Activated CD4-positive, alpha-beta T cell treated with anti-CD3 and anti-CD28 coated beads, Interleukin-2, amount 50 U/mL, for 16 hours (primary cell): ENCODE results near the gene ETHE1.

ENCODE experiments used
- DNase-seq: peaks from one replicate; pipeline ENCODE4 v3.0.0-alpha.2; 2020

ETHE1 gene, protein sequence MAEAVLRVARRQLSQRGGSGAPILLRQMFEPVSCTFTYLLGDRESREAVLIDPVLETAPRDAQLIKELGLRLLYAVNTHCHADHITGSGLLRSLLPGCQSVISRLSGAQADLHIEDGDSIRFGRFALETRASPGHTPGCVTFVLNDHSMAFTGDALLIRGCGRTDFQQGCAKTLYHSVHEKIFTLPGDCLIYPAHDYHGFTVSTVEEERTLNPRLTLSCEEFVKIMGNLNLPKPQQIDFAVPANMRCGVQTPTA

DNA sequence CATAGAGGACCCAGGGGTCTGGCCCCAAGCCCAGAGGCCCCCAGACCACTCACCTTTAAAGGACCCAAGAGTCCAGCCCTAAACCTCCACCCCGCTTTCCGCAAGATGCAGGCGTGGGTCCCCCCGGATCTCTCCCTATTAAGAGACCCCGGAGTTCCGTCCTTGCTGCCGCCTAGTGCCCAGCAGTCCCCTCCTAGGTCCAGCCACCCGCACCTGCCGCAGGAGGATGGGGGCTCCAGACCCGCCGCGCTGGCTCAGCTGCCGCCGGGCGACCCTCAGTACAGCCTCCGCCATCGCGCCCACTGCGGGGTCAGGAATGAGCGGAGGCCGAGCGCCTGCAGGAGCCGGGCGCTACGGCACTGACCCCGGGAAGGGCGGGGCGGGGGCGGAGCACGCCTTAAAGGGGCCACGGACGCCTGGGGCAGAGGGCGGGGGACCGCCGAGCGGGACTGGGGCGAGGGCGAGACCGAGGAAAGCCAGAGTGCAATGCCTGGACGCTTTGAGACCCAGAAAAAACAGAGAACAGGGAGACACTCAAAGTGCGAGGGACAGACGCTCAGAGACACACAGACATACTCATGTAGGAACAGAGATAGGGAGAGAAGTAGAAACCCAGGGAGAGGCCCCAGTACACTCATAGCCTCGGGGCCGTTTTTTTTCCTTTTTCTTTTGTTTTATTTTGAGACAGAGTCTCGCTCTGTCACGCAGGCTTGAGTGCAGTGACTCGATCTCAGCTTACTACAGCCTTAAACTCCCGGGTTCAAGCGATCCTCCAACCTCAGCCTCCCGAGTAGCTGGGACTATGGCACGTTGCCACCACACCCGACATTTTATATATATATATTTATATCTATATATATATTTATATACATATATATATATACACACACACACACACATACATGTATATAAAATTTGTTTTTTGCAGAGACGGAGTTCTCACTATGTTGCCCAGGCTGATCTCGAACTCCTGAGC, at the start of gene ETHE1:
Gene ETHE1 (minus strand): TSS at position 318 of the 976 bp plus-strand sequence. CDS start 24 bp downstream, at position 294.
- DNase-seq = peak; percentile 82

DNA sequence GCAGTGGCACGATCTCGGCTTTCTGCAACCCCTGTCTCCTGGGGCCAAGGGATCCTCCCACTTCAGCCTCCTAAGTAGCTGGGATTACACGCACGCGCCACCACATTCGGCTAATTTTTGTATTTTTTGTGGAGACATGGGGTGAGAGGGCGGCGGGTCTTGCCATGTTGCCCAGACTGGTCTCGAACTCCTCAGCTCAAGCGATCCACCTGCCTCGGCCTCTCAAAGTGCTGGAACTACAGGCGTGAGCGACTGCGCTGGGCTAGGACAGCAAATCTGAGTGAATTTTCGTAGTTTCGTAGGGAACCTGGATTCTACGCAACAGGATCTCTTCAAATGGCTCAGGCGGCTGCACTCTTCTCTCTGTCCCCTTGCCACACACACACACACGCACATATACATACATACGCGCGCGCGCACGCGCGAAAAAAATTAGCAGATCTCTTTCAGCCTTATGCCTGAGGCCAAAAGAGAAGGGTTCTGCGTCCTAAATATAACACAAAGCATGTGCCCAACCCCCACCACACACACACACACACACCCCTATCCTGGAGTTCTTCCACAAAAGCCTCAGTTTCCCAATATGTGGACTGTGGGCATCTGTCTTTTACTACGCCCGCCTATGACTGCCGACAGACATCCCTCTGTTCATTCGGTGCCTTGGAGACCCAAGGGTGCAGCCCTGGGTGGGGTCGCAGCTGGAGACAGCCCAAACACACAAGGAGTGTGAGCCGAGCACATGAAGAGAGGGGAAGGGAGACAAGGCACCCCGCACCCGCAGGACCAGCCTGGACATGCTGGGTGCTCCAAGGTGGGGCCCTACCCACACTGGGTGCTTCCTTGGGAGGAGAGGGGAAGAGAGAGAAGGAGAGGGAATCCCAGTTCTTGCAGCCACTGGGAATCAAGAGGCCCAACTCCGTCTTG, 49.2 kb upstream of the ETHE1 start:
- no peak for DNase-seq

DNA sequence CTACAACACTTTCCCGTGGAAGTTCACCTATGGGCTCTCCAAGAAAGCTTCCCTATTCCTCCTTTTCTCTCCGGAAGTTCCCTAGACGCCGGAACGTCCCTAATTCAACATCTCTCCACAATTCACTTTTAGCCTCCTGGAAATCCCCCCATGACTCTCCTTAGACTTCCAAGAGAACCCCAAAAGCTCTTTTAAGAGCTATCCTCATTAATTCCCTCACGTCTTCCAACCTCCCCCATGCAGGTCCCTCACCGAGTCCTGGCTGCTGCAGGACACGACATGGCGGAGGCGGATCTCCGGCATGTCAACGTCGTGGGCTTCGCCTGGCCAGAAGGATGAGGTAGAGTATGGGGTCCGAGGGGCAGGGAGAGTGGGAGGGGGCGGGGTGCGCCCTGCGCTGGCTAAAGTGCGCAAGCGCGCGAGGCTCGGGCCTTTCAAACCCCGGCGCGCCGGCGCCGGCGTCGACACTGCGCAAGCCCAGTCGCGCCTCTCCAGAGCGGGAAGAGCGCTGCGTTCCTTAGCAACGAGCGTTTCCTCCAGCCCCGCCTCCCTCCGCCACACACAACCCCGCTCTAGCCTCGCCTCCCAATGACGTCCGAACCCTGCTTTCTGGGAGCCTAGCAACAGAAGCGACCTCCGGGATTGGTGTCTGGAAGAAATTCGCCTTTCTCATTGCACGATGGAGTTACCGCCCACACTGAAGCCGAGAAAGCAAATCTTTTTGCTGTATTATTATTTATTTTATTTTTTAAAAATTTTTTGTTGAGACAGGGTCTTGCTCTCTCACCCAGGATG, 48.4 kb upstream of the ETHE1 start, which contains the start of the genes PINLYP and XRCC1:
Gene PINLYP (plus strand): TSS at position 646 of the 795 bp plus-strand sequence. CDS start 1,391 bp downstream, outside the sequence.
Gene XRCC1 (minus strand): TSS at position 372 of the 795 bp plus-strand sequence. CDS start 69 bp downstream, at position 303.
- peak; percentile 98 for DNase-seq

DNA sequence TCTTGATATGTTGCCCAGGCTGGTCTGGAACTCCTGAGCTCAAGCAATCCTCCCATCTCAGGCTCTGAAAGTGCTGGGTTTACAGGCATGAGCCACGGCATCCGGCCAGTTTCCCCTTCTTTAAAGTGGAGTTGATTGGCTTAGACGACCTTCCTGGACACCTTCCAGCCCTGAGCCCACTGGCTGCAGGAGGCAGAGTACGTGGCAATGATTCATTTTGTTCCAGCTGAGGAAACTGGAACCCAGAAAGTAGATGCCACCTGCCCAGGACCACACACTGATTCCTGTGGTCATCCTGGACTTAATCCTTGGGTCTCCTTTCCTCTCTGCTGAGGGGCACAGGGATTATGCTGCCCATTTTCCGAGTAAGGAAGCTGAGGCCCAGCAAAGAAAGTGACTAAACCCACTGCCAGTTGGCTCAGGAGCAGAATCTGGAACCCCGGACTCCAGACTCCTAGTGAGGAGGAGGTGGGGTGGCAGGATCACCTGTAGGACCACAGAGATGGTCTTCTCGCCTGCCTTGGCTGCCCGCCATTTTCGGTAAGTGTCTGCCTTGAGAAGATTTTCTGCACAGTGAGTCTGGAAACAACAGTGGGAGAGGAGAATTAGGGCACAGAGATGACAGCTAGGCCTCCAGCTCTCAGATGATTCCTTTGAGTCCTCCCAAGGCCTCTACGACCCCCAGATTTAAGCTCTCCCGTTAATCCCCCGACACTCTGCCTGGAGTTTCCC, 47.6 kb upstream of the ETHE1 start:
- no peak for DNase-seq

DNA sequence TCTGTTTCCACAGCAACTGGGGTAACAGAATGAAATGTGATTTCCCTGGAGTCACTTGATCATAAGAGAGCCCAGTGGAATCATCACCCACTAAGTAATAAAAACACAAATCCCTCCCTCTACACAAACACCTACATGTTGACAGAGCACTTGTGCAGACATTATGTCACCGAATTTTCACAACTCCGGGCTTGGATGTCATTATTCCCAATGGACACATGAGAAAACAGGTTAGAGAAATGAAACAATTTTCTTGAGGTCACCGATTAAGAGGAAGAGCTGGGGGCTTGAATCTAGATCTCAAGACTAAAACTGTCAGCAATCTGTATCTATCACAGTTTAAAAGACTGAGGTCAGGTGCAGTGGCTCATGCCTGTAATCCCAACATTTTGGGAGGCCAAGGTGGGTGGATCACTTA, 45.2 kb upstream of the ETHE1 start:
- no peak for DNase-seq

DNA sequence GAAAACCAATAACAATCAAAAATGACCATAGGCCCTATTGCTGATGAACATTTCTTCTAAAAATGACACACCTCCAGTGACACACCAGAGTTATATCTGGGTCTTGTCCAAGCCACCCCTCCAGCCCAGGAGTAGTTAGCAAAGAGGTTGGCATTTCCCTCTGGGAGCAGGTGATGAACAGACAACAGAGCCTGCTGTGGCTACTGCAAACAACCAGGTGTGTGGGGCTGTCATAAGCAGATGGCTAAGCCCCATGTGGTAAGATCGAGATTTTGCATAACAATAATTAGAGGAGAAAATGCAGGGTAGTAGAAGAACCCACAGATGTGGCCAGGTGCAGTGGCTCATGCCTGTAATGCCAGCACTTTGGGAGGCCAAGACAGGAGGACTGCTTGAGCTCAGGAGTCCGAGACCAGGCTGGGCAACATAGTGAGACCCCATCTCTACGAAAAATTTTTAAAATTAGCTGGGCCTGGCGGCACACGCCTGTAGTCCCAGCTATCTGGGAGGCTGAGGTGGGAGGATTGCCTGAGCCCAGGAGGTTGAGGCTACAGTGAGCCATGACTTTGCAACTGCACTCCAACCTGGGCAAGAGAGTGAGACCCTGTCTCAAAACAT, 43.3 kb upstream of the ETHE1 start:
- DNase-seq = no peak

DNA sequence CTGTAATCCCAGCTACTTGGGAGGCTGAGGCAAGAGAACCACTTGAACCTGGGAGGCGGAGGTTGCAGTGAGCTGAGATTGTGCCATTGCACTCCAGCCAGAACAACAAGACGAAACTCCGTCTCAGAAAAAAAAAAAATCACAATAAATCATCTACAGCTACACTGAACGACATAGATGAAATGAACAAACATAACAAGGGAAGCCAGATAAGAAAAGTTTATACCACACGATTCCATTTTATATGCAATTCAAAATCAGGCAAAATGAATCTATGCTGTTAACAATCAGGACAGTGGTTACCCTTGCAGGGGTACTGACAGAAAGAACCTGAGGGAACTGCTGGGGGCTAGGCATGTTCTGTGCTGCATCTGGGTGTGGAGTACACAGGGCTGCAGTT, 42.7 kb upstream of the ETHE1 start:
- DNase-seq = no peak

DNA sequence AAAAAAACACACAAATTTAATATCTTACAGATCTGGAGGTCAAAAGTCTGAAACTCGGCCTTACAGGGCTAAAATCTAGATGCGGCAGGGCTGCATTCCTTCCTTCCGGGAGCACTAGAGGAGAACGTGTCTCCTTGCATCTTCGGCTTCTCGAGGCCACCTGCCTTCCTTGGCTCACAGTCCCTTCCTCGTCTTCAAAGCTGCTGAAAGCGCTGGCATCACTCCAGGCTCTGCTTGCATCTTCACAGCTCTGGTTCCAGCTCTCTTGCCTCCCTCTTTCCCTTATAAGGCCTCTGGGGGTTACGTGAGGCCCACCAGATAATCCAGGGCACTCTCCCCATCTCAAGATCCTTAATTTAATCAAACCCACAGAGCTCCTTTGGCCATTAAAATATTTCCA, 37.8 kb upstream of the ETHE1 start:
- DNase-seq = no peak

DNA sequence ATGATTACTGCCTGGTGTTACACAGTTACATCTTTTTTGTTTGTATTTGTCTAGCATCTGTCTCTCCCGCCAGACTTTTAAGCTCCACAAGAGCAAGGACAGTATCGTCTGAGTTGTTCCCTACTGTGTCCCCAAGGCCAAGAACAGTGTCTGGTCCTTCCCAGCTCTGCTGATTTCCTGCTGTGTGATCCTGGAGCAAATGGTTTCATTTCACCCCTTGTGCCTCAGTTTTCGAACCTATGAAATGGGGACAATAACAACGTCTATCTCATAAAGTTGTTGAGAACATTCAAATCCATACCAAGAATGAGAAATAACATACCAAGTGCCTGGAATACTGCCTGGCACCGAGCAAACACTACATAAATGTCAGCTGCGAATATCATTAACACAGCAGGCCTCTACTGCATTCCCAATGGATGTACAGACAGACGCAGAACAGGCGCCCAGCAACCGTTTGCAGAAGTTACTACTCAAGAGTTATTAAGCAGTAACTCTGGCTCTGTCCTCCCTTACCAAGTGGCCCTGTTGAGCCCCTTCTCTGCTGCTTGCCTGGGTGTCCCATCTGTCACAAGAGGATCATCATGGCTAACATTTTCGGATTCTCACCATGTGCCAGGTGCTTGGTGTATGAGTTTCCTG, 36.9 kb upstream of the ETHE1 start:
- DNase-seq = no peak

DNA sequence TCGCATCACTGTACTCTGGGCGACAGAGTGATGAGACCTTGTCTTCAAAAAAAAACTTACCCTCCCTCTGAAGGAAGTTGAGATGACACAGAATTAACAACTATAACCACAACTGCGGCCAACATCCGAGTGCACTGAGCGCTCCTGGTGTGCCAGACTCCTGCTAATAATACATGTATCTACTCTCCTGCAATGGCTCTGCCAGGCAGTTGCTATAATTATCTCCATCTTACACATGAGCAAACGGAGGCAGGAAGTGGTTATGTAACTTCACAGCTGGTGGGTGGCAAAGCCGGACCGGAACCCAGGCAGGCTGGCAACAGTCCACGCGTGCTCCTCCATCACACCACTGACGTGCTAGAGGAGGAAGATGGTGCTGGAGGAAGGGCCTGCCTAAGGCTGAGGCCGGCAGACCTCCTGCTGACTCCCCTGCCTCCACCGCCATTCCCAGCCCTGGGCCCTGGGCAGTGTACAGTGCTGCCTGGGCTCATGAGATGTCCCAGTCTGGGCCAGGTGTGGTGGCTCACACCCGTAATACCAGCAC, 35.8 kb upstream of the ETHE1 start:
- peak; percentile 92 for DNase-seq

DNA sequence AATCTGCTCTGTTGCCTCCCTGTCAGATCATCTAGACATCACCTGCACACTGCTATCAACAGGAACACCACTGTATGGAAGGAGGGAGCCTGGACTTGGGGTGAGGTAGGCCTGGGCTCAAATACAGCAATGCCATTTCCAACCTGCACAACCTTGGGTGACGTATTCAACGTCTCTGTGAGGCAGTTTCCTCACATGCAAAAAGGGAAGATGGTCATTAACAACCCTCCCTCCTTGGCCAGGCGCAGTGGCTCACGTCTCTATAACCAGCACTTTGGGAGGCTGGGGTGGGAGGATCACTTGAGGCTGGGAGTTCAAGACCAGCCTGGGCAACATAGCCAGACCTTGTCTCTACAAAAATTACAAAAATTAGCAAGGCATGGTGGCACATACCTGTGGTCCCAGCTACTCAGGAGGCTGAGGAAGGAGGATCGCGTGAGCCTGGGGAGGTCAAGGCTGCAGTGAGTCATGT, 35.3 kb upstream of the ETHE1 start:
- DNase-seq = no peak

DNA sequence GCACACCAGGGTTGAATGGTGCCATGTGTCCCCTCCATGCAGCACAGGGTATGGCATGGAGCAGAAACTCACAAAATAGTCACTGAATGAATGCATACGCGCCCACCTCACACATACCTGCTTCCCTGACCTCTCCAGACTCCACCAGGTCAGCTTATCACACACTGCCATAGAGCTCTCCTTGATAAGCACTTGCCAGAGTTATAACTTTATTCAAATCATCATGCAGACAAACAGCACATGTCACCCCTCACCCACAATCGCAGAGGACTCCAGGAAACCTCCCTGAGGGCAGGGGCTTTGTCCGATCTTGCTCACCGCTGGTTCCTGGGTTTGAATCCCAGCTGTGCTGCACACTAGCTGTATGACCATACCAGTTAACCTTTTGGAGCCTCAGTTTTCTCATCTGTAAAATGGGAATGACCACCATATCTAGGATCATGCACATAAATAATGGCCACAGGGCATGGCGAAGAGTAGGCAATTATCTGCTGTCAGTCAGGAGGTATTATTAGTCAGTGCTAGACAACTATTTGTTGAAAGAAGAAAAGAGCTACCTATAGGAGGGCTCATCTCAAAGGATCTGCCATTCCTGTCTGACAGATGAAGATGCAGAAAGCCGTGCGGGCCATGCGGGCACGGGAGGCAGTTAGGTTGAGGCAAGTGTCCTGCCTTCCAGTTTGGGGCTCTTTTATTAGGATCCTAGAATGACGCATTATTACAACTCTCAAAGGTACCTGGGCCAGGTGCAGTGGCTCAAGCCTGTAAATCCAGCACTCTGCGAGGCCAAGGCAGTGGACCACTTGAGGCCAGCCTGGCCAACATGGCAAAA, 34.4 kb upstream of the ETHE1 start:
- no peak for DNase-seq

DNA sequence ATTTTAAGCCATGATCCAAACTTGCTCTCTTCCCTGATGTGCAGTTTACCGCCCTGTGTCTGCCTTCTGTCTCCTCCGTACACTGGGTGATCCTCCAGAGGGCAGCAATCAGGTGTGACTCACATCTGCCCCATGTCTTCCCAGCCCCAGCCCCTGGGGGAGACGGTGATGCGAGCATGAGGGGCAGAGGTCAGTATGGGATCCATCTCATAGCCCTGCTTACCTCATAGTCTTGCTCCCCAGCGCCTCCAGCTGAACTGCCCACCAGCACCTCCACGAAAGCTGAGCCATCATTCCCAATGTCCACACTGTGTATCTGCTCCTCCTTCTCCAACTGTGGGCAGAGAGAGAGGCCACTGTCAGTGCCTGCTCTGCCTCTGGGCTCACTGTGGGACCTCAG, 33.7 kb upstream of the ETHE1 start:
- DNase-seq = no peak

DNA sequence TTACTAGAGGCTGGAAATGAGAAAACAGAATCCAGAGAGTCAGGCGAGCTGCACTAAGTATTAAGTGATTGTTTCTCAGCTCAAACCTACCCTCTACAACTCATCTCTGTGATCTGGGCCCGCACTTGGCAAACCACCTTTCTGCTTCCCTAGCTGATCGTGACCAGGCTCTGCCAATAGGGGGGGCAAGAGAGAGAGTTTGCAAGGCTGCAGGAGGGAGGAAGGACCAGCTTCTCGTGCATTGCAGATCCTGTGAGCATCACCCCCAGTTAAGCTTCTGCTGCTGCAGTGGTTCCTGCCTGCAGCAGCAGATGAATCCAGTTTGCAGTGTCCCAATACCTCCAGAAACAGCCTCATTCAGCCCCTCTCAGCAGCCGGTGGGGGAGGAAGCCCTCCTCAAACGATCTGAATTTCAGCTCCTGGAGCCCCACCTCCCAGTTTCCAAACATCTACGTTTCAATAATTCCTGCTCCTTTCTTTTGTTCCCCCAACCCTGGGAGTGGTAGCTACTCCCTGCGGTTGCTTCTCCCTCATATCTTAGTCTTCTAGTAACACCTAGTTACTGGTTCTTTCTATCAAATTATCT, 28.3 kb upstream of the ETHE1 start:
- peak; percentile 86 for DNase-seq

DNA sequence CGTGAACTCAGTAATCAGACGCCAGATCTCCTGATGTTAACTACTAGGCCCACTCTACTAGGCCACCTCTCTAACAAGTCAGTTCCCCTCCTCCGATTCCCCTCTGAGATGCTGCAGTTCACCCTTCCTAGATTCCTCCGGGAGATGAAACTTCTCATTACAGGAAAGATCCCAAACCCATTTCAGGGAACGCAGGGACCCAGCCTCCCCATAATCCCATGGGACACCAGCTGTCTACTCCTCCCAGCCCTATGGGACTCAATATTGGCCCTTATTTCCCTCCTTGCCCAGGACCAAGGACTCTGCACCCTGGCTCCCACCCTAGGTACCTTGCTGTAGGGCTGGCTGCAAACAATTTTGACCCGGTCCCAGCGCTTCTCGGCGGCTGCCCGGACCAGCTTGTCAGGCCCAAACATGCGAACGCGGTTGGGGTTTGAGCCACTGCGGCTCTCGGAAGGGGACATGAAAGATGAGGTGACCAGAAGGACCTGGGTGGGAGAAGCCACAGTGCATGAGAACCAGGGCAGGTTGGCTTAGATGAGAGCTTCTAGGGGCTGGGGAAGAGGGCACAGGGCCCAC, 27.4 kb upstream of the ETHE1 start:
- no peak for DNase-seq

DNA sequence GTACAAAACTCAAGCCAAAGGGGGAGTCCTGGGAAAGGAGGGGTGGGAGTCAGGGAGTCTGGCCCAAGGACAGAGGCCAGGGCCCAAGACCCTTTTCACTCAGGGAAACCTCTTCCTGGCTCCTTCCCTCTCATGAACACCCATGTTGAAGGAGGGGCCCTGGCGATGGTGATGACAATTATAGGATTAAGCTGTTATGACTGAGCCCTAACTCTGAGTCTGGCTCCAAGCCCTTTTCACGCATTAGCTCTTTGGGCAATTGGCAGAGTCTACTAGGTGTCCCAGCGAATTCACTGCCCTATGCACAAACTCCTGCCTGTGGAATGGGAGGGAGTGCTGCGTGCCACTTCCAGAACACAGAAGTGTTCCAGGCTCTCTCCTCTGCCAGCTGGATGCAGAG, 26.7 kb upstream of the ETHE1 start:
- no peak for DNase-seq

DNA sequence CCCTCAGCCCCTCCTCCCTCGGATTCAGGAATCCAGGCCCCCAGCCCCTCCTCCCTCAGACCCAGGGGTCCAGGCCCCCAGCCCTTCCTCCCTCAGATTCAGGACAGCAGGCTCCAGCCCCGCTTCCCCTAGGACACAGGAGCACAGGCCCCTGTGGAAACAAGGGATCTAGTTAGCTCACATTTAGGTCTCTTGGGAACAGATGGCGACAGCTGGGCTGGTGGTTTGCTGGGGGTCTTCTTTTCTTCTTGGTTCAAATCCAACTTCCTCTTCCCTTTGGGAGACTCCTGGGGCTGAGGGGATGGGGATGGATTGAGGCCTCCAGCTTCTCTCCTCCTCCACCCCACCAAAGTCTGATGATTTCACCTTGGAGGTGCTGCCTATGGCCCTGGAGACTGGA, 25.6 kb upstream of the ETHE1 start:
- no peak for DNase-seq

DNA sequence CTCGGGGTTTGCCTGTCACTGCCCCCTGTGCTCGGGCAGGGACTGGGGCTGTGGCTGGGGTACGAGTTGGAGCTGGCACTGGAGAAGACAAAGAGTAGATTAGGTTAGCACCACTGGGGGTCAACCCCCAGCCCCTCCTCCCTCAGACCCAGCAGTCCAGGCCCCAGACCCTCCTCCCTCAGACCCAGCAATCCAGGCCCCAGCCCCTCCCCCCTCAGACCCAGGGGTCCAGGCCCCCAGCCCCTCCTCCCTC, 25.1 kb upstream of the ETHE1 start:
- no peak for DNase-seq
